Mesodermal cell (in vitro differentiated cells): ENCODE results near the gene SLIT3.

Experiments
- H3K27ac ChIP-seq: 2 replicates; pipeline ENCODE4 v1.7.0; 2013; ENCODE audit warnings: mild to moderate bottlenecking, low read depth, low read length, moderate library complexity; ENCODE audit not compliant: severe bottlenecking
- H3K36me3 ChIP-seq: 2 replicates; pipeline ENCODE4 v1.7.1; 2013; ENCODE audit warnings: mild to moderate bottlenecking, low read length, moderate library complexity; ENCODE audit not compliant: control insufficient read depth, insufficient read depth
- H3K4me1 ChIP-seq: one replicate; pipeline ENCODE4 v1.7.1; 2013; ENCODE audit warnings: mild to moderate bottlenecking, low read length; ENCODE audit not compliant: insufficient read depth, control insufficient read depth, poor library complexity, severe bottlenecking
- H3K4me3 ChIP-seq: 2 replicates; pipeline ENCODE4 v1.7.0; 2013; ENCODE audit warnings: low read length, control low read depth, mild to moderate bottlenecking; ENCODE audit not compliant: insufficient read depth, poor library complexity, severe bottlenecking; ENCODE audit errors: extremely low read depth
- H3K9me3 ChIP-seq: 2 replicates; pipeline ENCODE4 v1.7.1; 2013; ENCODE audit warnings: mild to moderate bottlenecking, low read length, moderate library complexity; ENCODE audit not compliant: control insufficient read depth
- WGBS, 2 experiments: methylation state at CpG; one replicate each; pipeline ENCODE4 v1.1.5; 2013; ENCODE audit warnings: missing lambda C conversion rate in 2 of 2; ENCODE audit not compliant: insufficient coverage in 2 of 2; 5-methylcytosine and 5-hydroxymethylcytosine counted together

The SLIT3 gene

DNA sequence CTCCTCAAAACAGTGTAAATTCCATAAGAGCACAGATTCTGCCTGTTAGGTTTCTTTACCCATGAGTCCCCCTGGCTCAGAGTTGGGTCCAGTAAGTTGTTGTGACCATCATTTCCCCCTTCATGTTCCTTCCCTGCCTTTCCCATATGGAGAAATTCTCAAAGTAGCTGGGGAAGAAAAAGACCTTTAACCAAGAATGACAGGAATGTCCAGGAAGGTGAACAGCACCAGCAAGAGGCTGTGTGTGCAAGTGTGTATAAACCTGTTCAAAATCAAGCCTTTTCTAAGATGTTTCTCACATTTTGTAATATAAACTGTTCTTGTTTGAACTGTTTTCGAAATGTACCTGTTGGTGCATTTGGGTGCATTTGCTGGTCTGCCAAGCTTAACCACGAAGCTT lies 238.2 kb downstream of the SLIT3 start:
- 79 to 86% methylated on average over 2 of the region's 2 CpGs for WGBS, 2 experiments
- no peaks in the 10 kb centered on the region for H3K9me3 ChIP-seq
- no peaks in the 10 kb centered on the region for H3K36me3 ChIP-seq
- no peak overlapping the region for H3K27ac ChIP-seq
- H3K4me1 ChIP-seq, result peaks cover 3% of the 10 kb centered on the region
- no peak overlapping the region for H3K4me3 ChIP-seq

DNA sequence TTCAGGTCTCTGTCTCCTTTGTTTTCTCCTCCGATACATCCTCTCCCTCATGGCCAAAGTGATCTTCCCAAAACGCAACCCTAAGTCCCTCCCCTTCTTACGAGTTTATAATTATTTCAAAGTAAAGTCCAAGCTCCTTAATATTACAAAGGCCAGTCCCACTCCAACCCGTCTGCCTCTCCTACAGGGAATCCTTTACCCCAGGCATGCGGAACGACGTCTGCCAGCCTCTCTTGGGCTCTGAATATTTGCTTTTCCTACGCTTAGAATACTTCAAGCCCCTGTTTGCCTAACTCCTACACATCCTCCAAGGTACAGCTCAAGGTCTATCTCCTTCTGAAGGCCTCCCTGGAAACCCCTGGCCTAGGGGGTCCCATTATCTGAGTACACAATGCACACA lies 246.4 kb downstream of the SLIT3 start:
- WGBS, 2 experiments, result 88 to 92% methylated on average over 8 of the region's 8 CpGs
- Histone ChIP-seq H3K4me3 (no peak overlapping the region), H3K36me3 (no peaks in the 10 kb centered on the region), H3K9me3 (no peaks in the 10 kb centered on the region), H3K4me1 (peaks cover 17% of the 10 kb centered on the region), H3K27ac (no peak overlapping the region)

DNA sequence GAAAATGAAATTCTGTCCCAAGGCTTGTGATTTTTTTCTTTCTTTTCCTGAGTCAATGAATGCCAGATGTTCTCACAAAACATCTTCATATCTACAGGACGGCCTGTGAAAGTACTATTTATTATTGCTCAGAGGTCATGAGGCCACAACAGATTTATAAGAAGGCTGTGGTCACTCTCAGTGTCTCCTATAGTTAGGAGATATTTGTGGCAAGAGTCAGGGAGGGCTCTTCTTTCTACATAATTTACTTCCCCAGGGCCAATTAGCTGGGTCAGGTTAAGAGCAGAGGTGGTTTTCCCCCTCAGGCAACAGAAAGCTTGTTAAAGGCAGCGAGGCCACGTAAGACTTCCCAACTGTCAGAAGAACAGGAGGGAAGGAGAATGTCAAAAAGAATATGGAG lies 248.7 kb downstream of the SLIT3 start:
- H3K27ac ChIP-seq, result no peak overlapping the region
- no peak overlapping the region for H3K4me3 ChIP-seq
- no peaks in the 10 kb centered on the region for H3K9me3 ChIP-seq
- H3K36me3 ChIP-seq, result no peaks in the 10 kb centered on the region
- WGBS, 2 experiments, result 100% methylated on average over 2 of the region's 3 CpGs
- peaks cover 33% of the 10 kb centered on the region for H3K4me1 ChIP-seq

DNA sequence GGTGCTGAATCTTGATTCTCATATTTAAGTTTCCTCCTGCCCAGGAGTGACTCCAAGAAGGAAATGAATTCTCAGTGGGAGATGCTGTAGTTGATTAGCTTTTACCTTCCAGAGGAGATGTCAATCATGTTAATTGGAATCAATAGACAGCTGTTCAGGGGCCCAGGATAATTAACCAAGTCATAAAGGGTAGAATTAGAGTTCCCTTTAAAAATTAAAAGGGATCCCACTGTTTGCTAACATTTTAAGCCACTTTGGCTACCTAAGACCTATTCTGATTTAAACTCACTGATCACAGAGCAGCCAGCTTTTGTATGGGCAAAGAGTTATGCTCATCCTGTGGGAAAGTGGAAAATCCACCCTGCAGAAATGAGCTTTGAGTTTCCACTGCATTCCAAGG lies 249.6 kb downstream of the SLIT3 start:
- Histone ChIP-seq H3K4me1 (peaks cover 33% of the 10 kb centered on the region), H3K9me3 (no peaks in the 10 kb centered on the region), H3K36me3 (no peaks in the 10 kb centered on the region), H3K27ac (peak overlapping the region; percentile 37), H3K4me3 (no peak overlapping the region)

DNA sequence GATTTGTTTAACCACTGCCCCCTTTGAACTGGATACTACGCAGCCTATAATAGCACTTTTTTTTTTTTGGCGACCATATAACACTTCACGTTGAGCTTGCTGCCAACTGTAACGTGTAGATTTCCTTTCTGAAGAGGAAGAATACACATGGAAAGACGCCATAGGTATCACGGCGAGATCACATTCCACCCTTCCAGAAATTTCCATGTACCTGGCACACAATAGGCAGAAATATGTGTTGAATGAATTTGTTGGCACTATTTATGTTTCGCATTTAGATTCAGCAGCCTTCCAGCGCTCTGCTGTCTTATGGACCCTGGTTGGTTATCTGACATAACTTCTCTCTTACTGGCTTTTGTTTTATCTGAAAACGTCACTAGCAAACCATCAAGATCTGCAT lies 250.3 kb downstream of the SLIT3 start:
- H3K4me1 ChIP-seq, result peaks cover 33% of the 10 kb centered on the region
- H3K36me3 ChIP-seq, result no peaks in the 10 kb centered on the region
- H3K27ac ChIP-seq, result peak overlapping the region; percentile 39
- H3K4me3 ChIP-seq, result no peak overlapping the region
- no peaks in the 10 kb centered on the region for H3K9me3 ChIP-seq
- 87 to 97% methylated on average over 5 to 7 of the region's 10 CpGs for WGBS, 2 experiments

DNA sequence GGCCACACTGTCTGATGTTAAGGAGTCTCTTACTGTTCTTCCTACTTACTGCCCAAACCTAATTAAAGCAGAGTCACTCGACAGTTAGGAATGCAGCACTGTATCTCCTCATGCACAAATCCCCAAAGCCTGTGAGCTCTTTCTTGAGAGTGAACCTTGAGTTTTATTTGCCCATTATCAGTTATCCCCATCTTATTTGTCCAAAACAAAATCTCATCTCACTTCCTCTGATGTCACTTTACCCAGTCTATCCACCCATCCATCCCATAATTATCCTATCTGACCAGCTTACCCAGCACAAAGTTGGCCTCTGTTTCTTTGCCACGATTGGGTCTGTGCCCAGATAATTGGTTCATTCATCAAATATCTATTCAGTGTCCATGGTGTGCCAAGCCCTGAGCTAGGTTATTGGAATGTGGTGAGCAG lies 250.8 kb downstream of the SLIT3 start:
- 78 to 93% methylated on average over 1 to 2 of the region's 2 CpGs for WGBS, 2 experiments
- Histone ChIP-seq H3K27ac (peak overlapping the region; percentile 74), H3K9me3 (no peaks in the 10 kb centered on the region), H3K4me1 (peaks cover 33% of the 10 kb centered on the region), H3K4me3 (no peak overlapping the region), H3K36me3 (no peaks in the 10 kb centered on the region)

DNA sequence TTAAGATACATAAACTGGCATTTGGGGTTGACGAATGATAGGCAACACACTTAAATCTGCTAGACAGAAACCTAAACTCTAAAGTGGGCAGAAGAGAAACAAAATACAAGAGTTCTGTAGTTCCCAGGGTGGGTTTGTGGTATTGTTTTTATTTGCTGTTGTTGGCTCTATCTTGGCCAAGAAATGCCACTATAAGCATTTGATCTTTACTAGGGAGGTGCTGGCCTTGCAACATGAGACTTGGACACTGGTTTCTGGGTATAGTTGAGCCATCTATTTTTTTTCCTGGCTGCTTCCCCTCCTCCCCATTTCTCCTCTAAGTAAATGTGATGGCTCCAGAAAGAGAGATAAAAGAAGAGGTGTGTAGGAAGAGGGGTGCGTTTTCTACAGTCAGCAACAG lies 251.2 kb downstream of the SLIT3 start:
- H3K27ac ChIP-seq, result peak overlapping the region; percentile 74
- no CpG with 5 or more reads among the region's 2 CpGs for WGBS, 2 experiments
- no peaks in the 10 kb centered on the region for H3K9me3 ChIP-seq
- H3K4me3 ChIP-seq, result no peak overlapping the region
- H3K4me1 ChIP-seq, result peaks cover 38% of the 10 kb centered on the region
- no peaks in the 10 kb centered on the region for H3K36me3 ChIP-seq

DNA sequence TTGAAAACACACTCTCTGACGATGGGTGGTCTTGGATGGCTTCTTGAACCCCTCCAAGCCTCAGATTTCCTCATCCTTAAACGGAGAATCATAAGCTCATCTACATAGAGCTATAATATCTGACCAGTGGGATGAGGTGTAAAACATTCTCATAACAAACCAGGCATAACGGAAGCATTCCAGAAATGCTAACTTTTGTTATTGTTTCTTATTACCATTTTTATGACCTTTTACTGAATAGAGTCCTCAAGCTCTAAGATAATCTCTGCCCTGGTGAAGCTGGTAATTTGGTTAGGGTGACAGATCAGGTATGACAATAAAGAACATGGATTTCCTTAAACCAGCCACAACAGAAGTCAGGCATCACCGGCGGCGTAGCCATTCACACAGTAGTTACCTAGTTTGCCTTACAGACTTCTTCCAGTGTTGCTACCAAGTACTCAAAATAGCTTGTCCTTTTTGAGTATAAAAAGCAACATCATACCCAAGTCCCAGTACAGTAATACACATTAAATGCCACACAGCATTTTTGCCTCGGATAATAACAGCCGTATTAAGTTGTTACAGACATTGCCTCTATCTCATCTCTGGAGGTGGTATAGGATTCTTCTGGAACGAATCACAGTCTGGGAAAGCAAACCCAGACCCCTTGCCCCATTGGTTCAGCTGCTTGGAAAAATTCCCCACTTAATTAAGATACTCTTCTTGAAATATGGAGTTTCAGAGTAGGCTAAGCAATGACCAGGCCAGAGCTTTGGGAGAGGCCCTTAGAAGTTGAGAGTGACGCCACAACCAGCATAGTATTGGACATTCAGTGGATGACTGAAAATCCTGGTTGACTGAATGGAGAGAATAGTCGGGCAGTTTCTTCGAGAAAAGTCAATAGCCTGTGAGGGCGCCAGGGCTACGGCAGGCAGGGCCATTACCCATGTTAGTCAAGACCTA lies 252.5 kb downstream of the SLIT3 start:
- no peaks in the 10 kb centered on the region for H3K36me3 ChIP-seq
- WGBS, 2 experiments, result 83 to 96% methylated on average over 7 to 8 of the region's 14 CpGs
- H3K27ac ChIP-seq, result no peak overlapping the region
- H3K9me3 ChIP-seq, result no peaks in the 10 kb centered on the region
- H3K4me1 ChIP-seq, result peaks cover 38% of the 10 kb centered on the region
- no peak overlapping the region for H3K4me3 ChIP-seq

DNA sequence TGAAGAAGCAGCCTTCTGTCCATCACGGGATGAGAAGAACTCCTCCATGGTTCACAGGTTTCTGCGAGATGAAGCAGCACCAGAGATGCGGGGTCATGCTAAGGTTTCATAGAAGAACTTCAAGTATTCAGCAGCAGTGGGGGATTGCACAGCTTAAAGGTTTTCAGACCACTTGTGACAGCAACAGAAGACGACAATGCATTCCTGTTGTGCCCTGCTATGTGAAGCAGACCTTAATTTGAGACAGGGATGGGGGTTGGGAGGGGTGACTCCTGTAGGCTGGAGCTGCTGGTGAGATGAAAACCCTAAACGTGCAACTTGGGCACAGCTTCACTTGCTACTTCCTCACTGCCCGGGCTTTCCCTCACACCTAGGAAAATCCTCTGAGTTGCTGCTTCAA lies 256.0 kb downstream of the SLIT3 start:
- no peak overlapping the region for H3K4me3 ChIP-seq
- 73 to 87% methylated on average over 4 to 5 of the region's 6 CpGs for WGBS, 2 experiments
- H3K36me3 ChIP-seq, result no peaks in the 10 kb centered on the region
- no peak overlapping the region for H3K27ac ChIP-seq
- H3K4me1 ChIP-seq, result peaks cover 26% of the 10 kb centered on the region
- no peaks in the 10 kb centered on the region for H3K9me3 ChIP-seq

DNA sequence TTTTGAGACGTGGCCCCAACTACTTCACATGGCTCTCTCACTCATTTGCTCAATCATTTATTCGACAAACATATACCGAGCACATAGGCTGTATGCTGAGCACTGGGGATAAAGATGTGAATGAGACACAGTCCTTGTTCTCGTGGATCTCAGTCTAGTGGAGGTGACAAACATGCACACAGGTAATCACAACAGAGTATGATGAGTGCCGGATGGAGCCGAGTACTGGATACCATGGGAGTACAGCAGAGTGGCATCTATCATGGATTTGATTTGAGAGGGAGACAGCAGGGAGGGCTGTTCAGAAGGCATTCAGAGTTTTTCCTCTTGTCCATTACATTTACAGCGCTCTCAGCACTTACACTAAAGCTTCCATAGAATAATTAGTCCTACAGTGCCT lies 259.8 kb downstream of the SLIT3 start:
- Histone ChIP-seq H3K4me1 (peaks cover 5% of the 10 kb centered on the region), H3K9me3 (no peaks in the 10 kb centered on the region), H3K36me3 (no peaks in the 10 kb centered on the region), H3K4me3 (no peak overlapping the region), H3K27ac (no peak overlapping the region)
- 85 to 96% methylated on average over 4 to 5 of the region's 7 CpGs for WGBS, 2 experiments

DNA sequence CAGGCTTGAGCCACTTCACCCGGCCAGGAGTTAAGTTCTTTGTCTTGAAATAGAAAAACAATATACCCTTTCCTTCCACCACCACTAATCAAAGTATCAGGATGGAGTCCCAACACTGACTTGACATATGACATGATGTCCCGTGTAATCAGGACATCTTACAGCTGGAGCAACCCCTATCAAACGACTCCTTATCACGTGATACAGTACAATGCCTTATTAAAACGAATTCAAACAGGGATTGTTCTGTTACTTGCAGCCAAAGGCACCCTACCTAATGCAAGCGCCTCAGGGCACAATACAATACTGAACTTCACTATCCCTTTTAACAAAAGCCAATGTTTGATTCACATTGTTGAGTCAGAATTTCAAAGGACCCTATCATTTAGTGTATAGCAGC lies 261.3 kb downstream of the SLIT3 start:
- Histone ChIP-seq H3K27ac (no peak overlapping the region), H3K4me3 (no peak overlapping the region), H3K36me3 (no peaks in the 10 kb centered on the region), H3K4me1 (no peaks in the 10 kb centered on the region), H3K9me3 (no peaks in the 10 kb centered on the region)
- 92 to 94% methylated on average over 5 of the region's 6 CpGs for WGBS, 2 experiments
